Cardiac fibroblast (primary cell): Measurements from ENCODE around the gene GPR142.

Experiments
- DNase-seq, 2 donors: peaks; one replicate each; pipeline versions ENCODE4 v3.0.0 to v3.0.0-alpha.2; 2010; ENCODE audit warnings: low read depth in 2 of 2
- H3K4me3 ChIP-seq, 2 donors: replicated peaks in 1 of 2; 1 replicate in 1 of 2; 2 replicates in 1 of 2; pipeline ENCODE4 v1.5.1; 2011; ENCODE audit warnings: low read depth in 2 of 2, low read length in 2 of 2, mild to moderate bottlenecking in 2 of 2, moderate library complexity in 1 of 2
- TF ChIP-seq, protein P1 (sequence below): IDR thresholded peaks from one replicate; pipeline ENCODE4 v1.5.1; 2011; ENCODE audit warnings: low read depth, mild to moderate bottlenecking, low read length, inconsistent platforms

The GPR142 gene

GRCh38 chr17:74417178-74418045, 50.1 kb downstream of the GPR142 start:
- peak; percentile 34 to 56 for DNase-seq
- H3K4me3 ChIP-seq: no peak overlapping the region
- TF ChIP-seq, protein P1, sequence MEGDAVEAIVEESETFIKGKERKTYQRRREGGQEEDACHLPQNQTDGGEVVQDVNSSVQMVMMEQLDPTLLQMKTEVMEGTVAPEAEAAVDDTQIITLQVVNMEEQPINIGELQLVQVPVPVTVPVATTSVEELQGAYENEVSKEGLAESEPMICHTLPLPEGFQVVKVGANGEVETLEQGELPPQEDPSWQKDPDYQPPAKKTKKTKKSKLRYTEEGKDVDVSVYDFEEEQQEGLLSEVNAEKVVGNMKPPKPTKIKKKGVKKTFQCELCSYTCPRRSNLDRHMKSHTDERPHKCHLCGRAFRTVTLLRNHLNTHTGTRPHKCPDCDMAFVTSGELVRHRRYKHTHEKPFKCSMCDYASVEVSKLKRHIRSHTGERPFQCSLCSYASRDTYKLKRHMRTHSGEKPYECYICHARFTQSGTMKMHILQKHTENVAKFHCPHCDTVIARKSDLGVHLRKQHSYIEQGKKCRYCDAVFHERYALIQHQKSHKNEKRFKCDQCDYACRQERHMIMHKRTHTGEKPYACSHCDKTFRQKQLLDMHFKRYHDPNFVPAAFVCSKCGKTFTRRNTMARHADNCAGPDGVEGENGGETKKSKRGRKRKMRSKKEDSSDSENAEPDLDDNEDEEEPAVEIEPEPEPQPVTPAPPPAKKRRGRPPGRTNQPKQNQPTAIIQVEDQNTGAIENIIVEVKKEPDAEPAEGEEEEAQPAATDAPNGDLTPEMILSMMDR: no peak

DNA sequence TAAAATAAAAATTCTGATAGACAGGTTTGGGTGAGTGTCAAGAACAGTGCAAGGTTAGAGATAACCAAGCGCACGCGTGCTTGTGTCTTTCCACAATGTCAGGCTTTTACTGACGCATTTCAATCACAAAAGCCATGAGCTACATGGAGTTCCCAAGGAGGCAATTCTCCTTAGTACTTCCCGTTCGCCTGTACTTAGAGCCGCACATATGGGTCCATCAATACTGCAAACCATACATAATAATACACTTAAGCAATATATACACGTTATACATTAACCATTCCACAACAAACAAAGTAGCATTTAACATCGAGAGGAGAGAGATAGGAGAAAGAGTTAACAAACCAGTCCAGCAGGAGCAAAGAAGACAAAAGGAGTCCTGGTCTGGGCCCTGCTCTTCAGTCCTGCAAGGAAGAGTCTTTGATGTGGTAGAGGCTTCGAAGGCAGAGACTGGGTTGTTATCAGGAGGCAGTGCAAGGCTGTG, 52.7 kb downstream of the GPR142 start:
- TF ChIP-seq, protein P1: no peak
- no peak overlapping the region for H3K4me3 ChIP-seq
- no peak for DNase-seq
